DOHH2 (cell line): ENCODE measurements around the gene TBC1D10A.

Experiments used
- H3F3A ChIP-seq: fragments of 200-600 bp; sonication (generic), shearing (Covaris generic); 2 replicates; pipeline ENCODE4 v1.6.0; 2016; ENCODE audit warnings: antibody characterized with exemption, mild to moderate bottlenecking; ENCODE audit not compliant: control insufficient read depth, insufficient read depth
- H3K27ac ChIP-seq: fragments of 200-600 bp; sonication (generic); 2 replicates; pipeline ENCODE4 v1.5.1; 2014; ENCODE audit warnings: low read depth, mild to moderate bottlenecking, low read length, moderate library complexity
- H3K27me3 ChIP-seq: fragments of 200-600 bp; sonication (generic); 2 replicates; pipeline ENCODE4 v1.6.1; 2014; ENCODE audit warnings: mild to moderate bottlenecking, low read length, mixed read lengths; ENCODE audit not compliant: control insufficient read depth
- H3K36me3 ChIP-seq: fragments of 200-600 bp; sonication (generic); 2 replicates; pipeline ENCODE4 v1.6.1; 2014; ENCODE audit warnings: mild to moderate bottlenecking, low read length, moderate library complexity, mixed read lengths; ENCODE audit not compliant: control insufficient read depth
- H3K4me1 ChIP-seq: fragments of 200-600 bp; sonication (generic); 2 replicates; pipeline ENCODE4 v1.6.1; 2014; ENCODE audit warnings: mild to moderate bottlenecking, low read length, mixed read lengths; ENCODE audit not compliant: control insufficient read depth
- H3K4me2 ChIP-seq: fragments of 200-600 bp; sonication (generic); 2 replicates; pipeline ENCODE4 v1.6.0; 2014; ENCODE audit warnings: mild to moderate bottlenecking, low read length, moderate library complexity
- H3K4me3 ChIP-seq: fragments of 200-600 bp; sonication (generic); 2 replicates; pipeline ENCODE4 v1.5.1; 2014; ENCODE audit warnings: mild to moderate bottlenecking, low read length, mixed read lengths
- H3K79me2 ChIP-seq: fragments of 200-600 bp; sonication (generic); 2 replicates; pipeline ENCODE4 v1.6.1; 2014; ENCODE audit warnings: mild to moderate bottlenecking, low read length, mixed read lengths; ENCODE audit not compliant: control insufficient read depth
- H3K9me2 ChIP-seq: fragments of 200-600 bp; sonication (generic); replicated peaks from 2 replicates; pipeline ENCODE4 v1.6.1; 2014; ENCODE audit warnings: mild to moderate bottlenecking, low read length, mixed read lengths; ENCODE audit not compliant: control insufficient read depth
- H3K9me3 ChIP-seq: fragments of 200-600 bp; sonication (generic); 2 replicates; pipeline ENCODE4 v1.6.1; 2014; ENCODE audit warnings: antibody characterized with exemption, low read length, mixed read lengths; ENCODE audit not compliant: control insufficient read depth, insufficient read depth
- H4K20me1 ChIP-seq: fragments of 200-600 bp; sonication (generic); 2 replicates; pipeline ENCODE4 v1.6.0; 2014; ENCODE audit warnings: low read depth, mild to moderate bottlenecking, antibody characterized with exemption, low read length, moderate library complexity; ENCODE audit not compliant: control insufficient read depth, insufficient read depth
- CTCF ChIP-seq: fragments of 200-600 bp; sonication (generic); IDR thresholded peaks from one replicate; pipeline ENCODE4 v1.5.1; 2014; ENCODE audit warnings: antibody characterized with exemption, mild to moderate bottlenecking, low read depth, low read length; ENCODE audit not compliant: poor library complexity, severe bottlenecking
- EZH2phosphoT487 ChIP-seq: fragments of 200-600 bp; sonication (generic); IDR thresholded peaks from 2 replicates; pipeline ENCODE4 v1.6.1; 2017; ENCODE audit warnings: borderline replicate concordance, mild to moderate bottlenecking, antibody characterized with exemption, low read length, moderate library complexity, mixed read lengths

The TBC1D10A gene

GRCh38 chr22:30320021-30320556, 6.7 kb downstream of the TBC1D10A start:
- Histone ChIP-seq H3K36me3 (no peaks in the 10 kb centered on the region), H3K27me3 (no peaks in the 10 kb centered on the region), H3K9me2 (no peaks in the 10 kb centered on the region), H3K4me2 (no peak overlapping the region), H3K4me1 (peaks cover 4% of the 10 kb centered on the region; the same call in 1 of the 2 replicates), H3K79me2 (no peaks in the 10 kb centered on the region; the same call in 1 of the 2 replicates), H3F3A (no peaks in the 10 kb centered on the region), H3K27ac (no peak overlapping the region), H3K4me3 (no peak overlapping the region), H3K9me3 (no peaks in the 10 kb centered on the region), H4K20me1 (no peaks in the 10 kb centered on the region)
- no peak for TF ChIP-seq EZH2phosphoT487
- no peak for TF ChIP-seq CTCF

GRCh38 chr22:30318799-30319419, 7.8 kb downstream of the TBC1D10A start:
- TF ChIP-seq EZH2phosphoT487: no peak
- no peak for TF ChIP-seq CTCF
- Histone ChIP-seq H3F3A (no peaks in the 10 kb centered on the region), H3K4me3 (no peak overlapping the region), H3K79me2 (no peaks in the 10 kb centered on the region), H3K9me3 (no peaks in the 10 kb centered on the region), H3K27ac (no peak overlapping the region), H4K20me1 (no peaks in the 10 kb centered on the region), H3K9me2 (no peaks in the 10 kb centered on the region), H3K36me3 (no peaks in the 10 kb centered on the region), H3K4me2 (no peak overlapping the region), H3K27me3 (no peaks in the 10 kb centered on the region), H3K4me1 (no peaks in the 10 kb centered on the region)

GRCh38 chr22:30317778-30318177, 9.0 kb downstream of the TBC1D10A start:
- Histone ChIP-seq H3K79me2 (no peaks in the 10 kb centered on the region), H3K4me3 (no peak overlapping the region), H3K4me1 (0 out of 2 replicates have a peak, but pooled peaks cover 3% of the 10 kb centered on the region), H3K27ac (no peak overlapping the region), H3K9me3 (no peaks in the 10 kb centered on the region), H4K20me1 (no peaks in the 10 kb centered on the region), H3K27me3 (no peaks in the 10 kb centered on the region), H3F3A (no peaks in the 10 kb centered on the region), H3K9me2 (no peaks in the 10 kb centered on the region), H3K36me3 (no peaks in the 10 kb centered on the region), H3K4me2 (no peak overlapping the region)
- TF ChIP-seq CTCF: no peak
- no peak for TF ChIP-seq EZH2phosphoT487
